DMS53 (cell line): ENCODE results near the gene TPSAB1.
A peak's percentile ranks its signal among the peaks of the same experiment; 100 is the strongest.
"Not testable (repeated sequence)": the region's sequence is repeated elsewhere in the genome, so short reads cannot be mapped to it uniquely, and the experiment has no call there.

Experiments used
- DNase-seq: peaks from one replicate; lab custom pipeline; 2025; lab: John Stamatoyannopoulos, UW

The TPSAB1 gene

DNA sequence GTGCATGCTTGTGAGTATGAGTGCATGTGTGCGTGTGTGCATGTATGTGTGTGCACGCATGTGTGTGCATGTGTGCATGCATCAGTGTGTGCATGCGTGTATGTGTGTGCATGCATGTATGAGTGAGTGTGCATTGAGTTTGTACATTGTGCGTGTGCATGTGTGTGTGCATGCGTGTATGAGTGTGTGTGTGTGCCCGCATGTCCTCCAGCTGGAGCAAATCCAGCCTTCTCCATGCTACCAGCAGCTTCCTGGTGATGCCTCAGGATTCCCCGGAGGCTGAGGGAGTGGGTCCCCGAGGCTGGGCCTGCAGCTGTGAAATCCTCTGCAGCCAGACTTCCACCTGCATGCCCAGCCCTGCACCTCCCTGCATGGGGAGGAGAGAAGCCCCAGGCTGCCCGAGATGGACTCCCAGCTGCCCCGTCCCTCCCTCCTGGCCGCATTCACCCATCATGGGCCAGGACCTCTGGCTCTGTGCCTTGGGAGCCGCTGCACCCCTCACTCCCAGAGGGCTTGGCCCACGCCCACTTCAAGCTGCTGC, 24.7 kb downstream of the TPSAB1 start:
- DNase-seq: no peak

DNA sequence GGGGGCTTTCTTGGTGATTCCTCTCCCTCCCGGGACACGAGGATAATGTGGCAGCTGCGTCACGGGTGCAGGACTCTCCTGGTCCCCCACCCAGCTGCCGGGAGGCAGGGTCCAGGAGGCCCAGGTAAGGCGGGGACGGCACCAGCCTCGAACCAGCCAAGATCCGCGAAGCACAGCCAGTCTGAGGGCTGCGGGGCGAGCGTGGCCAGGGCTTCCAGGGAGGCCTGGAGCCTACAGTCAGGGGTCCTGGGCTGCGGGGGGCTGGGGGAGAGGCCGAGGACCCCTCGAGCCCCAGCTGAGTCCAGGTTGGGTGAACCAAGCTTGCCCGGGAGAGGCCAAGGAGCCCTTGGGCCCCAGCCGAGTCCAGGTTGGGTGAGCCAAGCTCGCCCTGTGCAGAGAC, 25.3 kb downstream of the TPSAB1 start:
- no peak for DNase-seq

DNA sequence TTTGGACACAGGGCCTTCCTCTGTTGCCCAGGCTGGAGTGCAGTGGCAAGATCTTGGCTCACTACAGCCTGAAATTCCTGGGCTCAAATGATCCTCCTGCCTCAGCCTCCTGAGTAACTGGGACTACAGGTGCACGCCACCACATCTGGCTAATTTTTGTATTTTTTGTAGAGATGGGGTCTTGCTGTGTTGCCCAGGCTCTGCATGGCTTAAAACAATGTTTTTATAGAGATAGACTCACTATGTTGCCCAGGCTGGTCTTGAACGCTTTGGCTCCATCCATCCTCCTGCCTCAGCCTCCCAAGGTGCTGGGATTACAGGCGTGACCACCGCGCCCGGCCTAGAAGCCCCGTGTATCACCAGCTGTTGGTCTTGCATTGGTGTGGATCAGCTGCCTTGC, 28.9 kb downstream of the TPSAB1 start:
- DNase-seq: not testable (repeated sequence)

DNA sequence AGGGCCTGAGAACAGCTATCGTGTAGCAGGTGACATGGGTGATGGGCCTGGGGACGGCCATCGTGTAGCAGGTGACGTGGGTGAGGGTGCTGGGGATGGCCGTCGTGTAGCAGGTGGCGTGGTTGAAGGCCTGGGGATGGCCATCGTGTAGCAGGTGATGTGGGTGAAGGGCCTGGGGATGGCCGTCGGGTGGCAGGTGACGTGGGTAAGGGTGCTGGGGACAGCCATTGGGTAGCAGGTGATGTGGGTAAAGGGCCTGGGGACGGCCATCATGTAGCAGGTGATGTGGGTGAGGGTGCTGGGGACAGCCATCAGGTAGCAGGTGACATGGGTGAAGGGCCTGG, 30.8 kb downstream of the TPSAB1 start:
- DNase-seq: no peak

DNA sequence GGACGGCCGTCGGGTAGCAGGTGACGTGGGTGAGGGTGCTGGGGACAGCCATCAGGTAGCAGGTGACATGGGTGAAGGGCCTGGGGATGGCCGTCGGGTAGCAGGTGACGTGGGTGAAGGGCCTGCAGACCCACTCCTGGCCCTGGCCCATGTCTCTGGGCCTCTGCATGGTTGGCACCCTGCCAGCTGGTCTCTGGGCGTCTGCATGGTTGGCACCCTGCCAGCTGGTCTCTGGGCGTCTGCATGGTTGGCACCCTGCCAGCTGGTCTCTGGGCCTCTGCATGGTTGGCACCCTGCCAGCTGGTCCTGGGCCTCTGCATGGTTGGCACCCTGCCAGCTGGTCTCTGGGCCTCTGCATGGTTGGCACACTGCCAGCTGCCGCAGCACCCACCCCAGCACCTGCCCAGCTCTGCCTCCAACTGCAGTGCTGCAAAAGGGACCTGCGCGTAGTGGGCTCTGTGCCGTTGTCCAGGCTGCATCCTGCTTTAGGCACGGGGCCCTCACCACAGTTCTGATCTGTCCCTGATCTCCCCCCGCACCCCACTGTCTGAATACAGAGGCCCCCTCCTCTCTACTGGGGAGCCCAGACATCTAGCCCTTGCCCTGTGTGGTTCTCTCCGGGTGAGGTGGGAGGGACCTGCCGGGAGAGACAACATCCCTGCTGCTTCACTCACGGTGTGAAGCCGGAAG, 31.4 kb downstream of the TPSAB1 start:
- DNase-seq: peak; percentile 94

DNA sequence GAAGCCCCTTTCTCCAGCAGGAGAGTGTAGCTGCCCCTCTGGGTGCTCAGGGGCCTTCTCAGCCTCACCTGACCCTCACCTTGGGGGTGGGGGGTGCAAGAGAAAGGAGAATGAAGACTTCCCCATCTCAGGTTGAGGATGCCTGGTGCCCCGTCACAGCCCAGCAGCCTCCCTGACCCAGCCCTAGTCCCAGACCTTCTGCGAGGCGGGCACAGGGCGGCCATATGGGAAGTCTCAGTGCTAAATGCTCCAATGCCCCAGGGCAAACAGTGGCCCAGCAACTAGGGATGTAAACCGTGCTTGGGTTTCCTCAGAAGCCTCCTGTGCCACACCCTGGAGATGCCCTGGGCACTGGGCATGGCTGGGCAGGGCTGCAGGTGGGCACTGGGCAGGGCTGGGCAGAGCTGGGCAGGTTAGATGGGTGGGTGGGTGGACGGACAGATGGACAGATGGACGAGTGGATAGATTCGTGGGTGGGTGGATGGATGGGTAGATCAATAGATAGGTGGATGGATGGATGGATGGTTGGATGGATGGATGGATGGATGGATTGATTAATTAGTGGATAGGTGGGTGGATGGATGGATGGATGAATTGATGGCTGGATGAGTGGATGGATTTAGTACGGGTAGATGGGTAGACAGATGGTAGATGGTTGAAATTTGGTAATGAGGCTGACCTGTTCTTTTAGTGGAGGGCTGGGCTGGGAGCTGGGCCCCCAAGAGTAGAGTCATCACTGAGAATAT, 32.1 kb downstream of the TPSAB1 start:
- peak; percentile 57 for DNase-seq

DNA sequence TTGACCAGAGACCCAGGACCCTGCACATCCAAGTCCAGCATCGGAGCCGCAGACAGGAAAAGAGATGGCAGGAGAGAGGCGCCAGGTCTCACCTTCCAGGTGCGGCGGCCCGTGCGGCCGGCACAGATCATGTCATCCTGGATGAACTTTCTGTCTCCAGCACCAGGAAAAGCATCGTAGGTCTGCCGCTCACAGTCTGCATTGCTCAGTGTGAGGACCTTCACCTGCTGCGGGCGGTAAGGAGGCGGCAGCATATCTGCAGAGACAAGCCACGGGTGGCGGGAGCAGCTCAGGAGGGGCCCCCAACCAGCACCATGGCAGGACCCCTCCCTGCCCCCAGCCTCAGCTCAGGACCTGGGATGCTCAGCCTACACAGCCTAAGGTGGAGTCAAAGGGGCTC, 33.3 kb downstream of the TPSAB1 start:
- peak; percentile 17 for DNase-seq

DNA sequence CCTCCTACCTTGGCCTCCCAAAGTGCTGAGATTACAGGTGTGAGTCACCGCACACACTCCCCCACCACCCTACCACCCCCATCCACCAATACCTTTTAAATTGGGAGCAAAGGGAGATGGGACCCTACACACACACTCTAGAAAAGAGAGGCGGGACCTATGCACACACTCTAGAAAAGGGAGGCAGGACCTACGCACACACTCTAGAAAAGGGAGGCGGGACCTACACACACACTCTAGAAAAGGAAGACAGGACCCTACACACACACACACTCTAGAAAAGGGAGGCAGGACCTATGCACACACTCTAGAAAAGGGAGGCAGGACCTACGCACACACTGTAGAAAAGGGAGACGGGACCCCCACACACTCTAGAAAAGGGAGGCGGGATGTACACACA, 34.3 kb downstream of the TPSAB1 start:
- no peak for DNase-seq

DNA sequence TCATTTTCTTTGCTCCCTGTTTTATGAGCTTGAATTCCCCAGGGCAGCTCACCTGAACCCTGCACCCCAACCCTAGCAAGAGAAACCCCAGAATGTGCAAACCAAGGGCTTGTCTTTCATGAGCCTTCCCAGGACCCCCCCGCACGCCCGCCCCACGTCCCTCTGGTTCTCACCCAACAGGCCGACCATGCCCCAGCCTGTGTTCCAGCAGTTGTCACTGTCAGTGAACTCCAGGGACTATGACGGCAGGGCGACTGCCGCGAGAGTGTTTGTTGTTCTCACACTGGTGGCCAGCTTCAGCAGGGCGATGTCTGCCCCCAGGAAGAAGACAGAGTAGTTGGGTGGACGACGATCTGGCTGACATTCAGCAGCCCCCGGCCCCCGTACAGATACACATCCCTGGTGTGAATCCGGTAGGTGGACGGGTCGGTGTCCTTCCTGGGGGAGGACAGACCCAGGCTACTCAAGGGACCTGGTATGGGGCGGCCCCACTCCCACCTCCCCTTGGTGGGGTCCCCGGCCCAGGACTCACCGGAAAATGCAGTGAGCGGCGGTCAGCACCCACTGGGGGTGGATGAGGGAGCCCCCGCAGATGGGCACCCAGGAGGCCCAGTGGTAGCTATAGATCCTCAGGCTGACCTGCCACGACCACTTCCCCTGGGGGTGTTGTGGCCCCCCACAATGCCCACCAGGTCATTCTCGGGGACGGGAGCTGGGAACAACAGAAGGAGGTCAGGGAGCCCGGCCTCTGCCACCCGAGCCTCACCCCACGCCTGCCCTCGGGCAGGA, 35.5 kb downstream of the TPSAB1 start:
- peak; percentile 21 for DNase-seq

DNA sequence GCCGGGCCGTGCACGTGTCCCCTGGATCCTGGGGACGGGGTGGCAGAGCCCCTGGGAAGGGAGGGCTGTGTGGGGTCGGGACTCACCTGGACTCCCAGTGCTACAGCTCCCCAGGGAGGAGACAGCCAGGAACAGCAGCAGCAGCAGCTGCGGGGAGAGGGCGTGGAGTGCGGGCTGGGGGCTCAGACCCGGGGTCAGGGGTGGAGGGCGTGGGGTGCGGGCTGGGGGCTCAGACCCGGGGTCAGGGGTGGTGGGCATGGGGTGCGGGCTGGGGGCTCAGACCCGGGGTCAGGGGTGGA, 36.0 kb downstream of the TPSAB1 start:
- no peak for DNase-seq

DNA sequence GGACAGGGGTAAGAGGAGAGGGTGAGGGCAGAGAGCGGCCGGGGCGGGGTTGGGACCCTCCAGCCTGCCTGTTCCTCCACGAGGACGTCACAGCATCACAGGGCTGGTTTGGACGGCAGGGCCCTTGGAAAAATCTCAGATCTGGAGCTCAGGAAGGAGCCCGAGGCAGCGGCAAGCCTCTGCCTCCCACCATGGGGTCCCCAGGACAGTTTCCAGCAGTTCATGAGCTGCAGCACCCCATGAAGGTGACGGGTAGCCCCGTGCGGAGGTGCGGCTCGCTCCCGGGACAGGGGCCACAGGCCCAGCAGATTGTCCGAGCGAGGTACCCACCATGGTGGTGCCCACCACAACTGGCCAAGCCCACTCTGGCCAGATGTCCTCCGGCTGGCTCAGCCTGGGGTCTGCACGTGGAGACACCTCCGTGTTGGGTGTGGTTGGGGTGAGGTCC, 36.7 kb downstream of the TPSAB1 start:
- DNase-seq: no peak

DNA sequence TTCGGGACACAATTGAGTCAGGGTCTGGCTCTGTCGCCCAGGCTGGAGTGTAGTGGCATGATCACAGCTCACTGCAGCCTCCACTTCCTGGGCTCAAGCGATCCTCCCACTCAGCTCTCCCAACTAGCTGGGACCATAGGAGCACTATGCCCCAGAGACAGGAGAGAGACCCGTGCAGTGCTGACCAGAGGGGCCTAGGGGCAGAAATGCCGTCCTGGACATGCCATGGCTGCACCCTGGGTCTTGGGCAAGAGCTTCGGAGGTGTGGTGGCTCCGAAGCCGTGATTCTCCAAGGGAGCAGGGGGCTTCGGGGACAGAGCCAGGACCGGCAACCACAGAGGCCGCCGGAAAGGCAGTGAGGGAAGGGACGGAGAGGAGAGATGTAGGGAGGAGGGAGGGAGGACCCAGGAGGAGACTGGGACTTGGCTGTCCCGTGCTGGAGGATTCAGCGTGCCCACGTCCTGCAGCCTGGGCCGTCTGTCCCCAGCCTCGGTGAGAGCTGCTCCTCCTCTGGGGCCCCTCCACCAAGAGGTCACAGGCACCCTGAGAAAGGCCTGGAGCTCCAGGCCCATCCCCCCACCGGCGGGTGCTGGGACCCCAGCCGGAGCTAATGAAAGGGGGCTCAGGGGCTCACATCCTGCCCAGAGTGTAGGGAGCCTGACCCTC, 37.2 kb downstream of the TPSAB1 start:
- DNase-seq: no peak

DNA sequence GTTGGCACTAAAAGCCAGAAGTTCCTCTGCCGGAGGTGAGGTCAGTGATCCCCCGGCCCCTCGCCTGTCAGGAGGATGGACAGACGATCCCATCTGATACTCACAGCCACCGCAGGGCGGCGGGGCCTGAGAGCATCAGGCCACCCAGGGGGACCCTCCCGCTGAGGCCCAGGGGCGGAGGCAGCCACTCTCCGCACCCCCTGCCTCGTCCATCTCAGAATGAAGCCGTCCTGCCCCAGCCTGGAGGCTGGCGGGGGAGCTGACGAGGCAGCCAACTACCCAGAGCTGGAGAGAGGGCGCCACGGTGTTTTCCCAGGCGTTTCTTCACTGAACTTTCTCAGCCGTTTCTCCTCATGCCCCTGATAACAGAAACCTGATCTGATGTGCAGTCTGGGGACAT, 38.0 kb downstream of the TPSAB1 start:
- DNase-seq: no peak

DNA sequence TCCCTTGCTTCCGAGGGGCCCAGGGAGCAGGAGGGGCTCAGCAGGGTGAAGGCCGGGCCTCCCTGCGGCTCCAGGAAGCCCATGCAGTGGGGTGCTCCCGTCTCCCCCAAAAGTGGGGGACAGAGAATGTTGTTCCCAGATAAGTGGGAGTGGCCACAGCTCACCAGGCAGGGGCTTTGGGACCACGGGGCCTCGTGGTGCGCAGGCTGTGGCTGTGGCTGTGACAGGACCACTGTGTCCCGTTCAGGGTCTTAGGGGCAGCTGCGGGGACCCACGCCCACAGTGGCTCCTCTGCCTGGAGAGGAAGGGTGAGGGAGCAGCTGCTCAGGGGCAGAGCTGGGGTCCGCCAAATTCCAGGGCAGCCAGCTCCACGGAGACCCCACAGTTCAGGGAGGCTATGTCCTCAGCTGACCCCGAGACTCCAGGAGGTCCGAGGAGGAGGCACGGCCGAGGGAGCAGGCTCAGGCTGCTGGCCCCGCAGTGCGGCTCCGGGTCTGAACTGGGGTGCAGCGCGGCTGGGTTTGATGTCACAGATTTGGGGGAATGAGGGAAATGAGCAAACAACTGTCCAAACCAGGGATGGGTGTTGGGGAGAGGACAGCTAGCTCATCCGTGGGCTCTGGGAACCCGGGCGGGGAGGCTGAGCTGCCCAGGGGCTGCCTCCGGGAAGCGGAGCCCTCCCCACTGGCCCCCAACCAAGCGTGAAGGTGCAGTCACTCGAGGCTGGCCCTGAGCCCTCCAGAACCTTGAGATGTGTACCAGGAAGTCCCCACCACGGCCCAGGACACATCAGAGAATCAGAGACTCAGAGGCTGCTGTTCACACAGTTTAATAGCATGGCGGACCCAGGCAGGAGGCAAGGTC, 38.8 kb downstream of the TPSAB1 start:
- no peak for DNase-seq

DNA sequence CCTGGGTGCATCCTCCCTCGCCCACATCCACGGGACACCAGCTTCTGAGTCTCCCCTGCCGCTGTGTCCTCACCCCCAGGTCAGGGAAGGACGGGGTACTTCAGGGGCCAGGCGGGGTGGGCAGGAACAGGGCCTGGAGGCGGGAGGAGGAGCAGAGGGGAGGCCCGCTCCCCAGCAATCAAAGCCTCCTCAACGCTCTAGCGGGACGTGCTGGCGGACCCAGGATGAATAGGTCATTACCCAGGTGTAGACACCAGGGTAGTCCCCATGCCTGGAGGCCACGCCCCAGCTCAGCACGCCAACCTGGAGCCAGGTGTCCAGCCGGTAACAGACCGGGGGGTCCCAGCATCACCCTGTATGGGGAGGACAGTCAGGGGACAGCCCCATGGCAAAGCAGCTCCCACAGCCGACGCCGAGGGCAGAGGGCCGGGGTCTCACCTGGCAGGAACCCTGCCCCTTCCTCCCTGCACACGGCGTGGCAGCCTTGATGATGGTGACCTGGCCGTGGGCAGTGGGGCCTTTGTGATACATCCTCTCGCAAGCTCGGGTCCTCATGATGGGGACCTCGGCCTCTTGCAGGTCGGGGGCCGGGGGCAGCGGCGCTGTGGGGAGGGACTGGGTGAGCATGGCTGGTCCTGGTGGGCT, 39.6 kb downstream of the TPSAB1 start:
- no peak for DNase-seq

DNA sequence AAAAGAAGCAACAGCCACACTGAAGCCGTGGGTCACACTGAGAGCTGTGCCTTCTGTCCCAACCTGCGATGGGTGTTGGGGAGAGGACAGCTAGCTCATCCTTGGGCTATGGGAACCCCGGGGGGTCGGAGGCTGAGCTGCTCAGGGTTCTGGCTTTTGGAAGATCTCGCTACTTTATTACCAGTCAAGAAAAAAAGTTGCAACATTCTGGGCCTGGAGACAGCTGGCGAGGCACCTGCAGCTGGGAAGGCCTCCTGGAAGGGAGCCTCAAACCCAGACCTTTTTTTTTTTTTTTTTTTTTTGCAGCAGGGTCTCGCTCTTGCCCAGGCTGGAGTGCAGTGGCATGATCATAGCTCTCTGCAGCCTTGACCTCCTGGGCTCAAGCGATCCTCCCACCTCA, 40.3 kb downstream of the TPSAB1 start:
- DNase-seq: peak; percentile 22

DNA sequence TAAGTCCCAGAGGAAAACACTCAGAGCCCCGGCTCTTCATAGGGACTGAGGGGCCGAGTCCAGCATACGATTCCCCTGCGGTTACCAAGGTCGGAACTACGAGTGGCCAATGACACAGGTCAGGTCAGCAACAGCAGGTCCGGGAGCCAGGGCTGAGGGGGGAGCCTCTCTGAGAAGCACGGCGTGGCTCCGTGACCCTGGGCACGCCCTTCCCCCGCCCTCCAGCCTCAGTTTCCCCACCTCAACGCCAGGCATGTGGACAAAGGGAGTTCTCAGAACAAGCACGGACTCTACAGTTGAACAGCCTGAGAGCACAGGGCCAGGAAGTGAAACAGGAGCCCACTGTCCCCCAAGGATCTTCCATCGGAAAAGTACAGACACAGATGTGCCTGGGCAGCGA, 41.0 kb downstream of the TPSAB1 start:
- DNase-seq: no peak

DNA sequence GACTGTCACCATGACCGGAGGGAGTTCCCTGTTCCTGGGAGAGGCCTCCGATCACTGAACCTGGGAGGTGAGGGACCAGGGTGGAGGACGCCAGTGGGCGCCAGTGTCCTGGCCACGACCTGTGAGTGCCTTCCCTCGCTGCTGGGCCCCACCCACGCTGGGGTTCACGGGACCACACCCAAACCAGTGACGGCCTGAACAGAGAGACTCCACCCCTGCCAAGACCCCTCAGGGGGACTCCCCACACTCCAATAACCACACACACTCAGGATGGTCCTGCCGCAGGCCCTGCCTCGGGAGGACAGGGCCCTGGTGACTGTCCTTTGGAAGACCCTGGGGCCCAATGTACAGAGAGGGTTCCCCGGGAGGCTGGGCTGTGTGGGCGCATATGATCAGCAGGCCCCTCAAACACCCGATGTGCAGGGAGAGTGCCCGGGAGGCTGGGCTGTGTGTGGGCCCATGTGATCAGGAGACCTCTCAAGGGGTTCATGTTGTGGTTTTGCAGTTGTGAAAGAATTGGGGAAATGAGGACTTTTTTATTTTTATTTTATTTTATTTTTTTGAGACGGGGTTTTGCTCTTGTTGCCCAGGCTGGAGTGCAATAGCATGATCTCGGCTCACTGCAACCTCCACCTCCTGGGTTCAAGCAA, 41.9 kb downstream of the TPSAB1 start:
- DNase-seq: no peak

DNA sequence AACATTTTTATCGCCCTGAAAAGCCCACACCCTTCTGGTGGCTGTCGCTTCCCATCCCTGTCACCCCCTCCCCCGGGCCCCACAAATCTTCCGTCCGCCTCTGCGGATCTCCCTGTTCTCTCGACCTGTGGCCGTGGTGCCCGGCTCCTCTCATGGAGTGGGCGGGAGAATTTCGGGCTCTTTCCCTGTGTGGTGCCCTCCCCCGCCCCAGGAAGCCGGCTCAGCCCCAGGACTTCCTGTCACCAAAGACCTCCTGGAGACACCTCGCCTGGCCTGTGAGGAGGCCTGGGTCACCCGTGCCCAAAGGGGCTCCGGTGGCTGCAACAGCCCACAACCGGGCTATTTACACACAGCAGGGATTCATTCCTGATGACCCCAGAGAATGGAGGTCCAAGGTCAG, 42.8 kb downstream of the TPSAB1 start:
- DNase-seq: no peak

DNA sequence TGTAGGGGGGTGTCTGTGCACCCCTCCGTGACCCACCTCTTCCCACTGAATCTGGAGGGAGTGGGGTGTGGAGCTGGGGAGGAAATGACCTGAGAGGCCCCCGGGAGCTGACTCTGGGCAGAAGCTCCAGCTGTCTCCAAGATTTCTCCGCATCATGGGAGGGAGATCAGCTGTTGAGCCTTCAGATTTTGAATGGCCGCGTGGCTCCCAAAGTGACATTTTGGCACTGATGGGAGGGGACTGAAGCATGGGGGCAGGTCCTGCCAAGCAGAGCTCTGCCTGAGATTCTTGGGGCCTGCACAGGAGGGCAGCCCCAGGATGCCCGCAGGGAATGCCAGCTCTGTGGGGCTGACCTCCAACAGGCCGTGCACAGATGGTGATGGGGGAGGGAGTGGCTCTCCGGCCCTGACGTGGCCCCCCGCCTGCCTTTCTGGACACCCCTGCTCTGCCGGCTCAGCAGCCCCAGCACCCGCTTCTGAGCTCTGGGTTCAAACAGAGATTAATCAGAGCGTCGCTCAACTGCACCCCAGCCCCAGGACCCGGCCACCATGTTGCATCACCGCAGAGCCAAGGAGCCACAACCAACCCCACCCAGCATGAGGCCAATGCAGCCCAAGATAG, 43.6 kb downstream of the TPSAB1 start:
- DNase-seq: no peak
